Measurements from ENCODE around the gene USP10.
A peak's percentile ranks its signal among the peaks of the same experiment; 100 is the strongest.

USP10 gene, protein sequence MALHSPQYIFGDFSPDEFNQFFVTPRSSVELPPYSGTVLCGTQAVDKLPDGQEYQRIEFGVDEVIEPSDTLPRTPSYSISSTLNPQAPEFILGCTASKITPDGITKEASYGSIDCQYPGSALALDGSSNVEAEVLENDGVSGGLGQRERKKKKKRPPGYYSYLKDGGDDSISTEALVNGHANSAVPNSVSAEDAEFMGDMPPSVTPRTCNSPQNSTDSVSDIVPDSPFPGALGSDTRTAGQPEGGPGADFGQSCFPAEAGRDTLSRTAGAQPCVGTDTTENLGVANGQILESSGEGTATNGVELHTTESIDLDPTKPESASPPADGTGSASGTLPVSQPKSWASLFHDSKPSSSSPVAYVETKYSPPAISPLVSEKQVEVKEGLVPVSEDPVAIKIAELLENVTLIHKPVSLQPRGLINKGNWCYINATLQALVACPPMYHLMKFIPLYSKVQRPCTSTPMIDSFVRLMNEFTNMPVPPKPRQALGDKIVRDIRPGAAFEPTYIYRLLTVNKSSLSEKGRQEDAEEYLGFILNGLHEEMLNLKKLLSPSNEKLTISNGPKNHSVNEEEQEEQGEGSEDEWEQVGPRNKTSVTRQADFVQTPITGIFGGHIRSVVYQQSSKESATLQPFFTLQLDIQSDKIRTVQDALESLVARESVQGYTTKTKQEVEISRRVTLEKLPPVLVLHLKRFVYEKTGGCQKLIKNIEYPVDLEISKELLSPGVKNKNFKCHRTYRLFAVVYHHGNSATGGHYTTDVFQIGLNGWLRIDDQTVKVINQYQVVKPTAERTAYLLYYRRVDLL

DNA sequence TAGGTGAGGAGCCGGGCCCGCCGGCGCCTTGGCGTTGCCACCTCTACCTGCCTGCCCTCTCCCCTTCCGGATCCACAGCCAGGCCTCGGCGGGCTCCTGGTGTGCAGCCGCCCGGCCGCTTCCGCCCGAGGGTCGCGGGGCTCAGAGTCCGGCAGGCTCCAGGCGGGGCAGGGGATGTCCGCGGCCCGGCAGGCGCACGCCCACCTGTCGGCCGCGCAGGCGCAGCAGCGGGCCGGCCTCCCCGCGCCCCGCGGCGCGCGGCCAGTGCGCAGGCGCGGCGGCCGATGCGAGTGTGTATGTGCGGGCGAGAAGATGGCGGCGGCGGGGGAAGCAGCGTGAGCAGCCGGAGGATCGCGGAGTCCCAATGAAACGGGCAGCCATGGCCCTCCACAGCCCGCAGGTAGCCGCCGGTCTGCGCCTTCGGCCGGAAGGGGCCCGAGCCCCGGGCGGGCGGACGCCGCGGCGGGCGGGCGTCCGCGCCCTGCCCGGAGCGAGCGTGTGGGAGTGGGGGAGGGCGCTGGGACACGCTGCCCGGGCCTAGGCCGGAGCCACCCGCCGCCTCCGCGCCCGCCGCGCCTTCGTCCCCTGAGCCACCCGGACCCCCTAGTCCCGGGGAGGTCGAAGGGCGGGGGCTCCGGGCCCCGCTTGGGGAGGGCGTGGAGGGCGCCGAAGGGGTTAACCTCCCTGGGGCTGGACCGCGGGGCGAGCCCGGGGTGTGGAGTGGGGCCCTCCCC is at the start of gene USP10:
TSS of gene USP10 (plus strand) at position 289 of the 734 bp plus-strand sequence. CDS start at position 380, 91 bp downstream.
- DNase-seq (ENCODE audit: low spot score) = peak; percentile 86

DNA sequence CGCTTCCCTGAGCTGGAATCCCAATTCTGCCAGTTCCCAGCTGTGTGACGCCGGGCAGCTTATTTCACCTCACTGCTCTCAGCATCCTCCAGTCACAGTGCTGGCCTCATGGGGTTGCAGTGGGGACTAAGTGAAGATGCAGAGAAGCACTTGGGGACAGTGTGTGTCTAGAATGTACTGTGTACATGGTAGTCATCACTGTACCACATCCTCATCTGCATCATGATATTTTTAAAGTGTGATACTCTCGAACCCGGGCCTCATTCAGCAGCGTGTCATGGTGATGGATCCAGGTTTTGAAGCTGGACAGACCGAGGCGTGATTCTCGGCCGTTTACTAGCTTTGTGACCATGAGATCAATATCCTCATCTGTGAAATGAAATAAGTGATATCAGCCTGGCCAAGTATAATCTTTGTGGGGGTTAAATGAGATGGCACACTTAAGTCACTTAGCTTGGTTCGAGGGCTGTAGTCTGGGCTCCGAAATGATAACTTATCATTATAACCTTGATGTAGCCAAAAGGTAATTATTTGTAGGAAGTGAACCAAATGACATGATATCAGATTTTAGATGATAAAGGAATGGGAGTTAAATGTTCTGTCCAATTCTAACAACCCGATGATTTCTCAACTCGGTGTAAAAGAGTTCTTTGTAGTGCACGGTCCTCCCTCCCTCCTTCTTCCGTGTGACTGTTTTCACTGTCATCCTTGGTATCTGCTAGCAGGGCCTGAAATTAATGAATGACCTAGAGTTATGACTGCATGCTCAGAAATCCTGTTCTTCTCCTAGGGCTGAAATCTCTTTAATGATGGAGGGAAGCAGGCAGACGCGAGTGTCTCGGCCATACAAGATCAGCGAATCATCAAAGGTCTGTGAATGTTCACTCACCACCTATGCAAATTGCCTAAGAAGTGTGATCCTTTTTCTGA is 49.5 kb upstream of the USP10 start:
- no peak for DNase-seq (ENCODE audit: low spot score)

DNA sequence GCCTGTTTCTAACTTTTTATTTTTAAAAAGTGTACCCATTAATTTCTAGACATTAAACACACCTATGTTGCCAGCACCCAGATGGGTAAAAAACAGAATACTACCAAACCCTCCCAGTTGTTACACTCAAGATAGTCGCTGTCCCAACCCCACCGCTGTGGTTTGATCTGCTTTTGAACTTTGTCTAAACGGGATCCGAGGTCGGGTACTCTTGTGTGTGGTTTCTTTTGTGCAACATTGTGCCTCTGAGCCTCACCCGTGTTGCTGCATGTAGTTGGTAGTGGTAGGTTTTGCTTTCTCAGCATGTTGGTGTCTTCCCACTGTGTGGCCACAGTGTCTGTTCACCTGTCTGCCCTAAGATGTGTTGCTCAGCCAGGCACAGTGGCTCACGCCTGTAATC is 47.2 kb upstream of the USP10 start:
- DNase-seq (ENCODE audit: low spot score) = no peak

DNA sequence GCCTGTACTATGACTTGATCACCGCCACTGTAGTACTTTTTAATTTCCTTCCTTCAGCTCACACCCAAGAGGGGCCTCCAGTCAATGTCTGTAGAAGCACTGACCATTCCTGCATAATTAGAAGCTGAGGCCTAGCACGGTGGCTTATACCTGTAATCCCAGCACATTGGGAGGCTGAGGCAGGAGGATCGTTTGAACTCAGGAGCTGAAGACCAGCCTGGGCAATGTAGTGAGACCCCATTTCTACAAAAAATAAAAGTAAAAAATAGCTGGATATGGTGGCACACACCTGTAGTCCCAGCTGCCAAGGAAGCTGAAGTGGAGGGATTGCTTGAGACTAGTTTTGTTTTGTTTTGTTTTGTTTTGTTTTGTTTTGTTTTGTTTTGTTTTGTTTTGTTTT is 45.6 kb upstream of the USP10 start:
- DNase-seq (ENCODE audit: low spot score) = no peak

DNA sequence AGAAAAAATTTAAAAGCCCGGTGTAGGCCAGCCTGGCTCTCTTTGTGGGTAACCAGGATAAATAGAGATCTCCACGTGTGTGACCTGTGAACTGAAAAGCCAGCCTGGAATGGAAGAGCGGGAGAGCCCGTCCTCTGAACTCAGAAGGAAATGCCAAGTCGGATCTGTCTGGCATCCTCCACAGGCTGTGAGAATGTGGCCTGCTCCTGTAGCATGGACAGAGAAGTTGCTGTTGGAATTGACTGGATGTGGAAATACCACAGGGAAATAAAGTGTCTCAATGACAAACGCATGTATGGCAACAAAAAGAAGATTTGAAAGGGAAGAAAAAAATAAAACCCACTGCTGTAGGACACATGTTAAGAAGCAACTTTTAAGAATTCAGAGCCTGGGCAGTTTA is 44.8 kb upstream of the USP10 start:
- no peak for DNase-seq (ENCODE audit: low spot score)

DNA sequence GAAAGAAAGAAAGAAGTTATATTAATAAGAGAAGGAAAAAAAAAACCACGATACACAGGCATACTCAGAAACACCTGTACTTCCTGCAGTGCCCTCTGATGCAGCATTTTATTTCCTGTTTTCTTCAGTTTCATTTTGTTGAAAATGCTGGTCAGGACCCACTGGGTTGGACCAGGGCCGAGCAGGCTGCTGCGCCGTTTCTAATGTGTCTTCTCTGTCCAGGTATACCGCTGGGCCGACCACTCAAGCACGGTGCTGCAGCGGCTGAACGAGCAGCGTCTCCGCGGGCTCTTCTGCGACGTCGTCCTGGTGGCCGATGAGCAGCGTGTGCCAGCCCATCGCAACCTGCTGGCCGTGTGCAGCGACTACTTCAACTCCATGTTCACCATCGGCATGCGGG is 43.2 kb upstream of the USP10 start:
- no peak for DNase-seq (ENCODE audit: low spot score)

DNA sequence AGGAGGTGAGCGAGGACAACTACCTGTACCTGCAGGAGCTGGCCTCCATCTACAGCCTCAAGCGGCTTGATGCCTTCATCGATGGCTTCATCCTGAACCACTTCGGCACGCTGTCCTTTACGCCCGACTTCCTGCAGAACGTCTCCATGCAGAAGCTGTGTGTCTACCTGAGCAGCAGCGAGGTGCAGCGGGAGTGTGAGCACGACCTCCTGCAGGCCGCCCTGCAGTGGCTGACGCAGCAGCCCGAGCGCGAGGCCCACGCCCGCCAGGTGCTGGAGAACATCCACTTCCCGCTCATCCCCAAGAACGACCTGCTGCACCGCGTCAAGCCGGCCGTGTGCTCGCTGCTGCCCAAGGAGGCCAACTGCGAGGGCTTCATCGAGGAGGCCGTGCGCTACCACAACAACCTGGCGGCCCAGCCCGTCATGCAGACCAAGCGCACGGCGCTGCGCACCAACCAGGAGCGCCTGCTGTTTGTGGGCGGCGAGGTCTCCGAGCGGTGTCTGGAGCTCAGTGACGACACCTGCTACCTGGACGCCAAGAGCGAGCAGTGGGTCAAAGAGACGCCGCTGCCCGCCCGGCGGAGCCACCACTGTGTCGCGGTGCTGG is 42.5 kb upstream of the USP10 start:
- no peak for DNase-seq (ENCODE audit: low spot score)

DNA sequence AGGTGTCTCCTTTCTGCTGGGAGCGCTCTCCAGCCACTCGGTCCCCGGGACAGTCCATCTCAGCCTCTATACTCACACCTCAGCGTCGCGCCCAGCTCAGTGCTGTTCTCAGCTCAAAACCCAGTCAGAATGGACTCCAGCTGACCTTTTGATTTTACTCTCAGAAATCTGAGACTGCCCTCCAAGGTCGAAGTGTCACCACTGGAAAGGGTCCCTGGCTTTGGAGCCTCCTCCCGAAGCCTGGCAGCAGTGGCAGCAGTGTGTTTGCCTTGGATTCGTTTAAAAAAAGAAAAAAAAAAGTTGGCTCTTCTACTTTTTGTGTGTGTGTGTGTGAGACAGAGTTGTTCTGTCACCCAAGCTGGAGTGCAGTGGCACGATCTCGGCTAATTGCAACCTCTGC is 41.1 kb upstream of the USP10 start:
- DNase-seq (ENCODE audit: low spot score) = no peak

DNA sequence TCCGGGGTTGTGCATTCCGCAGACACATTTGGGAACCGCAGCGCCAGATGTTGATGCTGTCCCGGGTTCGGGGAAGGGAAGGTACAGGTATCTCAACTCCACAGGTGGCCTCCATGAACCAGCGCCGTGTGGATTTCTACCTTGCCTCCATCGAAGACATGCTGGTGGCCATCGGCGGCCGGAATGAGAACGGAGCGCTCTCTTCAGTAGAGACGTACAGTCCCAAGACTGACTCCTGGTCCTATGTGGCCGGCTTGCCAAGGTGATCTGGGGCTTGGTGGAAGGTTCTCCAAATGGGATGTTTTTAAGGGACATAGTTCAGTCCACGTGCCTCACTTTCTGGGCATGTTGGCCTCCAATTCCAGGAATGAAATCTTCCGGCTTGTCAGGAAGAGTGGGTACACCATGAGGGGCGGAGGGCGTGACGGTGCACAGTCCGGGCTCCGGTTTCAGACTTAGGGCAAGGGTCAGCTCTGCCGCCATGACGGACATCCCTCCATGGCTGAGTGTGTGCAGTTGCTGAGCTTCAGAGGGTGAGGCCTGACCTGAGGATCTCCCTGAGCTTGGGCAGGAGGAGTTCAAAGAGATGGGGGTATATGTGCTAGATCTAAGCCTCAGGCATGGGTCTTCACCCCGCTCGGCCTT is 40.0 kb upstream of the USP10 start:
- no peak for DNase-seq (ENCODE audit: low spot score)

DNA sequence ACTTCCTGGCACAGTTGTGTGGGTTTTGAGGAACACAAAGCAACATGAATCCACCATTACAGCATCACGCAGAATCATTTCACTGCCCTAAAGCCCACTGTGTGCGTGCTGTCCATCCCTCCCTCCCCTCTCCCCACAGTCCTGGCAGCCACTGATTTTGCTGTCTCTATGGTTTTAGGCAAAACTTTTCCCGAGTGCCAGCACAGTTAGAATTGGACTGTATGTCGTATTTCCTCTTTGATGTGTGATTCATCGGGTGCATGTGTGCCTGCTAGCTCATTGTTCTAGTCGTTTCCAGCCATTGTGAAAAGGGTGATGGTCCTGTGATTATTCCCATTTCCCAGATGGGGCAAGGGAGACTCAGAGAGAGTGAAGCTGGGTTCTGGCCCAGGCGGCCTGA is 38.8 kb upstream of the USP10 start:
- DNase-seq (ENCODE audit: low spot score) = no peak

DNA sequence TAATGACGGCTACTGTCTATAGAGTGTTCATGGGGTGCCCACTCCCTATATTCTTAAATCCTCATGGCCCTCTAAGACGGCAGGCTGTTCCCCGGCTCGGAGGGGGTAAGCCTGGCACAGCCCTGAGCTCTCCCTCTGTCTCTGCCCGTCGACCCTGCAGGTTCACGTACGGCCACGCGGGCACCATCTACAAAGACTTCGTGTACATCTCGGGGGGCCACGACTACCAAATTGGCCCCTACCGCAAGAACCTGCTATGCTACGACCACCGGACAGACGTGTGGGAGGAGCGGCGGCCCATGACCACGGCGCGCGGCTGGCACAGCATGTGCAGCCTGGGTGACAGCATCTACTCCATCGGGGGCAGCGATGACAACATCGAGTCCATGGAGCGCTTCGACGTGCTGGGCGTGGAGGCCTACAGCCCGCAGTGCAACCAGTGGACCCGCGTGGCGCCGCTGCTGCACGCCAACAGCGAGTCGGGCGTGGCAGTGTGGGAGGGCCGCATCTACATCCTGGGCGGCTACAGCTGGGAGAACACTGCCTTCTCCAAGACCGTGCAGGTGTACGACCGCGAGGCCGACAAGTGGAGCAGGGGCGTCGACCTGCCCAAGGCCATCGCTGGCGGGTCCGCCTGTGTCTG is 38.3 kb upstream of the USP10 start:
- DNase-seq (ENCODE audit: low spot score) = no peak

DNA sequence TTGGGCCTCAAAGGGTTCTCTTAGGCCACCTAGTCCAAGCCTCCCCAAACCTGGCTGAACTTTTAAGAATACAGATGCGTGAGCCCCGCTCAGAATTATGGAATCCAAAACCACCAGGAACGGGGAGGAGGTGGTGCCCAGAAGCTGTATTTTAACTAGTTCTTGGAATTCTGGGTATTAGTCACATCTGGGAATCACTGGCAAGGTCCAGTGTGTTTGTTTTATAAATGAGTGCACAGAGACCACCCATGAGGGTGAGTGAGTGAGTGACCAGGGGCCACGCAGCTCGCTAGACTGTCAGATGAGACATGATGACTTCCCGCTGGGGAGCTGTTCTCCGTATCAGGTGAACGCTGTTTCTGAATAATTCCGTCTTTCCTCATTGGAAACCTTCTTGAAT is 37.3 kb upstream of the USP10 start:
- DNase-seq (ENCODE audit: low spot score) = no peak

DNA sequence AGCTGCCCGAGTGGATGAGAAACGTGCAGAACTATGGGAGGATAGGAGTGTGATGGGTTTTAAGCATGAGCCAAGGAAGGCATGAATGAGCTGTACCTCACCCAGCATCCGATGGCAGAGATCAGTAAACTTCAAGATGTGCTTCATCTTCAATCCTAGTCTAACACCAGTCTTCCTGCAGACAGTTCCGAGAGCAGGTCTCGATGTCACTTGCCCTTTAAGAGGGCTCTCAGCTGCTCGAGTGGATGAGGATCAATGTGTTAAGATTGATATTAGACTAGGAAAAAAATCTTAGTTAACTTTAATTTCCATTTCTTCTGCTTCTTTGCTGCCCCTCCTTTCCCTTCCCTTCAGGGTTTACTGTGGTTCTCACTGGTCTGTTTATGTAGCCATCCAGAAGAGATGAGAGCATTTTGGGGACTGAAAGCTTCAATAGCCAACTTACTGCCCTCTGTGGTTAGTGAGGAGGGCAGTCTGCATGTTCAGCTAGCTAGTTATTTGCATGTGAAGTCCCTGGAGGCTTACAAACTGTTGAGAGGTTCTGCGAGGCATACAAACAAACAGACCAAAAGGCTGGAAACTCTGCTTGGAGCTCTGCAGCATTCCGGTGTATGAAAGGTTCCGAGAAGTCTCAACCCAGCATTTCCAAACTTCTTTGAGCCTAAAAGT is 36.2 kb upstream of the USP10 start:
- no peak for DNase-seq (ENCODE audit: low spot score)

DNA sequence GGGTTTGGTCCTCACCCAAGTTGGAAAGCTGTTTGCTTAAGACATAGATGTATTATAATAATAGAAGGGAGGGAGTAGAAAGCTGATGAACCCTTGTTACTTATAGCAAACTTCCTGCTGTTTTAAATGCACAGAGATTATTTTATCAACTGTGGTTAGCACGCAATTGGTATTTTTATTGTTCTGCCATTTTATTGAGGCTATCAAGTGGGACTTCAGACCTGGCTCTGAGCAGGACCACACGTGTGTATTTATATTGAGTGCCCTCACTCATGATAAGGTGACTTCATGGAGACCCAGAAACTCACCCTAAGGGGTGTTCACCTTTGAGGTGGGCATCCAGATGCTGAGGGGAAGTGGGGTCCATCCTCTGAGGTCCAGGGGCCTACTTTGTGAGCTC is 34.4 kb upstream of the USP10 start:
- no peak for DNase-seq (ENCODE audit: low spot score)

DNA sequence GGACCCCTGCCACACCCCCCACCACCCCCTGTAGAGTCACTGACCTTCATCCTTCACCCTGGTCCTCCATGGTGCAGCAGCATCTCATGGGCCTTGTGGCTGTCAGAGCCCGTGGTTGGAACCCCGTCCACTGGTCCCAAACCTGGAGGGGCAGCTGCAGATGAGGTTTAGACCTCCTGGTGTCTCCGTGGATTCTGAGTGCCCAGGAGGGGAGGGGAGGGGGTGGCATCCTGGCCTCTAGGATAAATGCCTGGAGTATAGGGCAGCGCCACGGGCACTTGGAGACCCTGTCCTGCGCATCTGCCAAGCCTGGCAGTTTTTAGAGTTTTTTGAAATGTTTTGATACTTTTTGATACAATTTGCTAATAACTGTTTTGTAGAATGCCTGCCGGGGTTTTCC is 34.0 kb upstream of the USP10 start:
- no peak for DNase-seq (ENCODE audit: low spot score)

DNA sequence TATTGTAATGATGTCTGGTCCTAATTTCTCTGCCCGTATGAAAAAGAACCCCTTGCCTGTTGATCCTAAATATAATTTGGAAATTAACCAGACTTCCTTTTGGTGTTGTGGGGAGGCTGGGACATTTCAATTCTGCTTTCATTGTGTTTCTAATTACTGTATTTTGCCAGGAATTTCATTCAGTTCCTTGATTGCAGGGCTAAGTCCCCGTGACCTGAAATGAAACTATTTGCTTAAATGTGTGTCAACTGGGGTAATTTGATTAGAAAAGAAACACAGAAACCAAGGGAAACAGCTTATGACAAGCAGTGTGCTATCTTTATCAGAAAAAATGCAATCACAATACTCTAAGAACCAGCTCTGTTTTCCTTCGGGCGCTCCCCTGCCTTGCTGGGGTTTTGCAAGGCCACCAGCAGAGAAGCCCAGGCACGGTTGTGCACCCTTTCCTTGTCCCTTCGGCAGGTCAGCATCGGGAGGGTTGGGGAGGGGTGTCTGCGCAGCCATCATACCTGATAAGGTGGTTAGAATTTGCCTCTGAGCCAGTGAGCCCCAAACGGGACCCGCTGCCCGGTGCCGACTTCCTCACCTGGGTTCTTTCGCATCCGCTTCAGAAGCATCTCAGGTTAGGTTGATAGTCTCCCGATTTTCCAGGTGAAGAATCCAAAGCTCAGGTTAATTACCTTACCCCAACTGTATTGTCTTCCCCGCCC is 32.0 kb upstream of the USP10 start:
- no peak for DNase-seq (ENCODE audit: low spot score)

DNA sequence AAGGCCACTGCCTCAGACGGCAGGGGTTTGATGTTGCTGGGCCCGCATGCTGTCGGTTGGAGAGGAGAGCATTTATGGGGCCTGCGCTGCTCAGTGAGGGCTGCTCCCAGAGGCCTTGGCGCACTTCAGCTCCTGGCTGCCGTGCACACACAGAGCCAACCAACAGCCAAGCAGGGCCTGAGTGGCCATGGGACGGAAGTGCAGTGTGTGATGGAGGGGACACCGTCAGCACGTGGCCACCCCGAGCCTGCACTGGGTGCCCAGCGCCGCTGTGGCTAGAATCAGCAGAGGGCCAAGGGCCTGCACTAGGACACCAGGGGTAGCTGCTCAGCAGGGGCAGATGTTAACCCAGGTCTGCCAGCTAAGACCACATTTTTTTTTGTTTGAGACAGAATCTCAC is 29.7 kb upstream of the USP10 start:
- no peak for DNase-seq (ENCODE audit: low spot score)

DNA sequence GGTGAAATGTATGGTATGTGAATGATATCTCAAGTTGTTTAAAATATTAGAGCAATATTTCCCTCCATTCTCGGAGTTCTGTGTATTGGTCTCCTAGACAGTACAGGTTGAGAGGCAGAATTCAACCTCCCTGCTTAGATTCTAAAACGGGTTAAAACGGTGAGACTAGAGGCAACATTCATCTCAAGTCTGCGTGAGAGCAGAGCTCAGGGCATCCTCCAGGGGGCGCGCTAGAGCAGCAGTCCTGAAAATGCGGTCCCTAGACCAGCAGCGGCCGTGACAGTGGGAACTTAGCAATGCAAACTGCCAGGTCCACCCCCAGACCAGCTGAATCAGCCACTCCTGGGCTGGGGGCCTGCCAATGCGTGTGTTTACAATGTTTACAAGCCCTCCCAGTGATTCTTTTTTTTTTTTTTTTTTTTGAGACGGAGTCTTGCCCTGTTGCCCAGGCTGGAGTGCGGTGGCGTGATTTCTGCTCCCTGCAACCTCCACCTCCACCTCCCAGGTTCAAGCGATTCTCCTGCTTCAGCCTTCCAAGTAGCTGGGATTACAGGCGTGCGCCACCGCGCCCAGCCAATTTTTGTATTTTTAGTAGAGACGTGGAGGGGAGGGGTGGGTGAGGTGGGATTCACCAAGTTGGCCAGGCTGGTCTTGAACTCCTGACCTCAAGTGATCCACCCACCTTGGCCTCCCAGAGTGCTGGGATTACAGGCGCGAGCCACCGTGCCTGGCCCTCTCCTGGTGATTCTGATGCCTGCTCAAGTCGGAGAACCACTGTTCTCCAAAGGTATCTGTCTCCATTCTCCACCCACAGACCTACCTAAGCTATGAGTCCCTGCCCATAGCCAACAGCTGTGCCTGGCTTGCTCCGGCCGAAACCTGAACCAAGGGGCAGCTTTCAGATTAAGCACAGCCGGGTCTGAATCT is 27.3 kb upstream of the USP10 start:
- peak; percentile 71 for DNase-seq (ENCODE audit: low spot score)

Measured in LoVo (cell line).